ENCODE measurements around the gene FAT1.

DNA sequence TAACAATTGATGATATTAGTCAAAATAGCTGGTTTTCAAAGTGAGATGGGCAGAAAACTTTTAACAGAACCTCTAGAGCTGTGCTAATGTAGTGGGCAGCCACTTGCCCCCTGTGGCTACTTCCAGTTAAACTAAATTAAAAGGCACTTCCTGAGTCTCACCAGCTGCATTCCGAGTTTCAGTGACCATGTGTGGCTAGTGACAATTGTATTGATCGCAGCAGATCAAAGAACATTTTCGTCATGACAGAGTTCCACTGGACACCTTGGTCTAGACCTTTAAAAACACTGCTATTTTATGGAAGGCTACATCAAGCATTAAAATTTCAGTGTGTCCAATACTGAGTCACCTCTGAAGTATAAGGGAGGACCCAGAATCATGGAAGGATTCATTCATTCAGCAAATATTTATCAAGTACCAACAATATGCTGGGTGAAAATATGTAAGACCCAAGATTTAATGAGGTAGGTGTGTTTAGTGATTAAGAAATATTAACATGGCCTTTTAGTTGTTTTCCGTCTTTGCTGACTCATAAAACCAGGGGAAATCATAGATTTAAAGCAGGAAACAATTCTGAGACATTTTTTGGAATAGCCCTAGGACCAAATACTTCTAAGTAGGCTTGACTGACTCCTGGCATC, 5.1 kb upstream of the FAT1 start:
- TF ChIP-seq, protein P1, sequence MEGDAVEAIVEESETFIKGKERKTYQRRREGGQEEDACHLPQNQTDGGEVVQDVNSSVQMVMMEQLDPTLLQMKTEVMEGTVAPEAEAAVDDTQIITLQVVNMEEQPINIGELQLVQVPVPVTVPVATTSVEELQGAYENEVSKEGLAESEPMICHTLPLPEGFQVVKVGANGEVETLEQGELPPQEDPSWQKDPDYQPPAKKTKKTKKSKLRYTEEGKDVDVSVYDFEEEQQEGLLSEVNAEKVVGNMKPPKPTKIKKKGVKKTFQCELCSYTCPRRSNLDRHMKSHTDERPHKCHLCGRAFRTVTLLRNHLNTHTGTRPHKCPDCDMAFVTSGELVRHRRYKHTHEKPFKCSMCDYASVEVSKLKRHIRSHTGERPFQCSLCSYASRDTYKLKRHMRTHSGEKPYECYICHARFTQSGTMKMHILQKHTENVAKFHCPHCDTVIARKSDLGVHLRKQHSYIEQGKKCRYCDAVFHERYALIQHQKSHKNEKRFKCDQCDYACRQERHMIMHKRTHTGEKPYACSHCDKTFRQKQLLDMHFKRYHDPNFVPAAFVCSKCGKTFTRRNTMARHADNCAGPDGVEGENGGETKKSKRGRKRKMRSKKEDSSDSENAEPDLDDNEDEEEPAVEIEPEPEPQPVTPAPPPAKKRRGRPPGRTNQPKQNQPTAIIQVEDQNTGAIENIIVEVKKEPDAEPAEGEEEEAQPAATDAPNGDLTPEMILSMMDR (conservative IDR thresholded peaks at IDR 0.05) = no peak
- no peak for TF ChIP-seq ZFX (IDR thresholded peaks at IDR 0.05)

Data from C4-2B (cell line).